GM21367 (cell line): ENCODE measurements around the gene COX6A2.
"Not testable (repeated sequence)": the region's sequence is repeated elsewhere in the genome, so short reads cannot be mapped to it uniquely, and the experiment has no call there.

Source experiments
- ATAC-seq: cut with Tn5 transposase; IDR thresholded peaks from one replicate; pipeline ENCODE4 v1.9.1; 2021; ENCODE audit not compliant: unreplicated experiment

Gene COX6A2

DNA sequence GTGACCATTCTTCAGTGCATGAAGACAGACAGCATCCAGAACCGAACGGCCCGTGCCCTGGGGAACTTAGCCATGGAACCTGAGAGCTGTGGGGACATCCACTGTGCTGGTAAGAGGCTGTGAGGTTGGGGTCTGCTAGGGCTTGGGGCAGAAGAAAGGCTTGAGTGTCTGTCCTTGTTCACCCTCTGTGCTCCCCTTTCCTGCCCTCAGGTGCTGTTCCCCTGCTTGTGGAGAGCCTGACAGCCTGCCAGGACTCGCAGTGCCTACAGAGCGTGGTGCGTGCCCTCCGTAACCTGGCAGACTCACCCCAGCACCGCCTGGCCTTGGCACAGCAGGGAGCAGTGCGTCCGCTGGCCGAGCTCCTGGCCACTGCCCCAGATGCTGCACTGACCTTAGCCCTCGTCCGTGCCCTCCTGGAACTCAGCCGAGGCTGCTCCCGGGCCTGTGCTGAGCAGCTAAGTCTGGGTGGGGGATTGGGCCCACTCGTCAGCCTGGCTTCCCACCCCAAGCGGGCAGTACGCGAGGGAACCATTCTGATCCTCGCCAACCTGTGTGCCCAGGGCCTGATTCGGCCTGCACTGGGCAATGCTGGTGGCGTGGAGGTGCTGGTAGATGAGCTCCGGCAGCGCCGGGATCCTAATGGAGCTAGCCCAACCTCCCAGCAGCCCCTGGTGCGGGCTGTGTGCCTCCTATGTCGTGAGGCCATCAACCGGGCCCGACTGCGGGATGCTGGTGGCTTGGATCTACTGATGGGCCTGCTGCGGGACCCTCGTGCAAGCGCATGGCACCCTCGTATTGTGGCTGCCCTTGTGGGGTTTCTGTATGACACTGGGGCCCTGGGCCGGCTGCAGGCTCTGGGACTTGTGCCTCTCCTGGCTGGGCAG lies 34.0 kb upstream of the COX6A2 start:
- no peak for ATAC-seq

DNA sequence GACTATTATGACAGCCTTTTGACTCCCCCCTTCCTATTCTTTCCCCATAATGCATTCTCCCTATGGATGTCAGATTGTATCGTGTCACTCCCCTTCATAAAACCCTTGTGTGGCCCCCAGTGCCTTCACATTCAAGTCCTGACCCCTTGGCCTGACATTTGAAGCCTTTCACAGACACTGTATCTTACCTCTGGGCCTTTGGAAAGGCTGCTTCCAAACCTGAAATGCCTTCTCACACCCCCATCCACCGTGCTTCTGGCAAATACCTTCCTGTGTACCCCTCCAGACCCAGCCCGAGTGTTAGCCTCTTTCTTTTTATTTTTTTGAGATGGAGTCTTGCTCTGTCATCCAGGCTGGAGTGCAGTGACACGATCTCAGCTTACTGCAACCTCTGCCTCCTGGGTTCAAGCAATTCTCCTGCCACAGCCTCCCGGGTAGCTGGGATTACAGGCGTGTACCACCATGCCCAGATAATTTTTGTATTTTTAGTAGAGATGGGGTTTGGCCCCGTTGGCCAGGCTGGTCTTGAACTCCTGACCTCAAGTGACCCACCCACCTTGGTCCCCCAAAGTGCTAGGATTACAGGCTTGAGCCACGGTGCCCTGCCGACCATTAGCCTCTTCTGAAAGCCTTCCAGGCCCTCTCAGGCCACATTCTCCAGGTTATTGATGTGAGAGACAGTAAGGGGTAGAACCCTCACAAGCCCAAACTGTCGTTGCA lies 33.2 kb upstream of the COX6A2 start:
- no peak for ATAC-seq

DNA sequence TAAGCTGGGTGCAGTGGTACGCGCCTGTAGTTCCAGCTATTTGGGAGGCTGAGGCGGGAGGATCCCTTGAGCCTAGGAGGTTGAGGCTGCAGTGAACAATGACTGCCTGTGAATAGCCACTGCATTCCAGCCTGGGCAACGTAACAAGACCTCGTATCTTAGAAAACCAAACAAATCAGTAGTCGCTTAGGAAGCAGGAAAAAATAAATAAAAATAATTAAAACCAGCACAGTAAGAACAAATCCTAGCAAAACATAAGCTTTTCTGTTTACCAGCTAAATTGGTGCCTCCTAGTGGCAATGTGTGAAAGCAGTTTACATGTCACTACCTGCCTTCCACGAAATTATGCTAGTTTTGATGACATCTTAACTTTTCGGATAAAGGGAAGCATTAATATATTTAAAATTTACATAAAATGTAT lies 32.4 kb upstream of the COX6A2 start:
- ATAC-seq: no peak

DNA sequence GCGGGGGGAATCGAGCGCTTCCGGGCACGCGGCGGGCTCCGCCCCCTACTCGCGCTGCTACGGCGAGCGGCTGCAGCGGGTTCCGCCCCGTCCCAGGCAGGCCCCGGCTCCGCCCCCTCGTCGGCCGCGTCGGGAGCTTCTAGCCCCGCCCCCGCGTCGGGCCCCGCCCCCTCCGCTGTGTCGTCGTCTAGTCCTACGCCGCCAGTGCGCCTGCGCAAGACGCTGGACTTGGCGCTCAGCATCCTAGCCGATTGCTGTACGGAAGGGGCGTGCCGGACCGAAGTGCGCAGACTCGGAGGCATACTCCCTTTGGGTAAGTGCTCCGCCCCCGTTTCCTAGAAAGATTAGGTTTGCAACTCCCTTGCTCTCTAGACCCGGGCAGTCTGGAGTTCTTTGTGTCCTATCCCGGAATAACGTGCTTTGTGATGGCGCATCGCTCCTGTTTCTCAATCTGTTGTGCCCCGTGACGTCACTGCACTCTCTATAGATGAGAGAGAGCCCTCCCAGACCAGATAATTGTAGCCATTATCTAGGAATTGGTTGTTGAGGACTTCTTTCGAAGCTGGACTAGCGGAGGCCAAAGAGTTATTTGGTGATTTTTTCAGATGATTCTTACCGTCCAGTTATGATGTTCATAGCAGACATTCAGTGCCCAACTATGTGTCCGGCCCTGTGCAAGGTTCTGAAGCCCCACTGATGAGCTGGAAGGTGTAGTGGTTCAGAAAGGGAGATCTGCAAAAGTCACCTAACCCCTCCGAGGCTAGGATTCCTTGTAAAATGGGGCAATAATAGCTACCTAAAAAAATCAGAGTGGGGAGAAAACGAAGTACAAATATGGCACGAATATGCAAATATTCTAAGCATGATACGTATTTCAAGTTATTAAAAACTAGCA lies 31.8 kb upstream of the COX6A2 start:
- ATAC-seq: peak; percentile 63

DNA sequence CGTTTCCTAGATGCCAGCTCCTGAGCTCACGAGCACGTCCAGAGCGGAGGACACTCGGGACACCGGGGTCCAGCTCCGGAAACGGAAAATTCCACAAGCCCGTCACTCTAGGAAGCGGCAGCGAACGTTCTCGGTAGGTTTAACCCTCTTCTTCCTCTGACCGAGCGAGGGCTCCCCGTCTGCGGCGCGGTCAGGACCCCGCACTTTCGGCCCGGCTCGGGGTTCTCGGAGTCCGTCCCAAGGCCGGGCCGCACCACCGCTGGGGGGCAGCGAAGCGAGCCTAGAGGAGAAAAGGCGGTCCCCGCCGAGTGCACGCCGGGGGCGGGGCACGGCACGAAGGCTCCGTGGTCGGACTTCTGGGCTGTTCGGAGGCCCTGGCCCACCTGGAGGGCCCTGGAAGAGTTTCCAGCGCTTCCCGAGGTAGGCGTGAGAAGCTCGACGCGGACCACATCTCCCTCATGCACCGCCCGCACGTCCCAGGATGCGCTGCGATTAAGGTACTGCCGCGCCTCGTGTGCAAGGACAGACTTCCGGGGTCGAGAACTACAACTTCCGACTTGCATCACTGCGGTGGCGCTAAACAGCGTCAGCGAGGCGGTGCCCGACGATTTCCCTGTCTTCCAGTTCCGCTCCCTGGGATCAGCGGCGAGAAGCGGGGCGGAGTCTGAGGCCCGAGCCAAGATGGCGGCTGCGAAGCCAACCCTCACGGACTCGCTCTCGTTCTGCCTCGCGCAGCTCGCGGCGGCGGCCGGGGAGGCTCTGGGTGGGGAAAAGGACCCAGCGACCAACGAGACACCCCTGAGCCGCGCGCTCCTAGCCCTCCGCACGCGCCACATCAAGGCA lies 30.9 kb upstream of the COX6A2 start, which contains the start of gene ARMC5:
Gene ARMC5 (plus strand): TSS at position 658 of the 843 bp plus-strand sequence. CDS start 24 bp downstream, at position 682.
- ATAC-seq: peak; percentile 57

DNA sequence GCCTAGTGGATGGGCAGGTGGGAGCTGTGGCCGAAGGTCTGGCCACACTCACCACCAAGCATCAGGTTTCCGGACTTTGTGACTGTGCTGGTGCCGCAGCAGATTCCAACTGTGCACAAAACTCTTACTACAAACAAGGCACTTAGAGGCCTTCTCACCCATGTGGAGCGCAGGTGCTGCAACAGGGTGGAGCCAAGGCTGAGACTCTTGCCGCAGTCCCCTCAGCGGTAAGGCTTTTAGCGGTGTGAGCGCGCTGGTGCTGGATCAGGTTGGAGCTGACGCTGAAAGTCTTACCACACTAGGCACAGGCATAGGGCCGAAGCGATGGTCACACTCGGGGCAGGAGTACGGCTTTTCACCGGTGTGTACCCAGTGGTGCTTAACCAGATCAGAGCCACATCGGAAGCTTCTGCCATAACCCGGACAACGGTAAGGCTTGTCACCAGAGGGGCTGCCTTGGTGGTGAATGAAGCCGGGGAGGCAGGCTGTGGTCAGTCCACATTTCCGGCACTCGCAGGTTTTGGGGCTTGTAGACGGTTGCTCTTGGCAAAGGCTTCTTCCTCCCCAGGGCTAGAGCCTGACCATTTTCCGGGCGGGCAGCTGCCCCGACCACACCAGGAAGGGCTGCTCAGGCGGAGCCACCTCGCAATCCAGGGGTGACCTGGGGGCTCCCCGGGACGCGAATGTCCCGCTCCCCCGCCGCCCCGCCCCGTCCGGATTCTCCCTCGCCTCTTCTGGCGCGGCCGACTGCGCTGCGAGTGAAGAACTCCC lies 30.1 kb upstream of the COX6A2 start:
- ATAC-seq: peak; percentile 8

DNA sequence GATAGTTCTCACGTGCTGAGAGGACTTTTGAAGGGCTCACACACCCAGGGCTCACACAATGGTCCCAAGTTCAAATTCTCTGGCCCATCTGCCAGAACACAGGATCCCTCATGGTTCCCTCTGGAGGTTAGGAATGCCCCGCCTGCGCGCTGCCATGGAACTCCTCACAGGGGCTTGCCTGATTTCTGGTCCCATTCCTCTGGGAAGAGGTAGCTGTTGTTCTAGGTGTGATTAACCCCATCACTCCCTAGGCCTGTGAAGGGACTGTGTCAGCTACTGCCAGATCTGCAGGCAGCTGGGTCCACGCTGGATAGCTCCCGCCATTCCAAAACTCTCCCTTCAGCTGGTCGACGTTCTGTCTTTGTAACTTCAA lies 28.8 kb upstream of the COX6A2 start:
- no peak for ATAC-seq

DNA sequence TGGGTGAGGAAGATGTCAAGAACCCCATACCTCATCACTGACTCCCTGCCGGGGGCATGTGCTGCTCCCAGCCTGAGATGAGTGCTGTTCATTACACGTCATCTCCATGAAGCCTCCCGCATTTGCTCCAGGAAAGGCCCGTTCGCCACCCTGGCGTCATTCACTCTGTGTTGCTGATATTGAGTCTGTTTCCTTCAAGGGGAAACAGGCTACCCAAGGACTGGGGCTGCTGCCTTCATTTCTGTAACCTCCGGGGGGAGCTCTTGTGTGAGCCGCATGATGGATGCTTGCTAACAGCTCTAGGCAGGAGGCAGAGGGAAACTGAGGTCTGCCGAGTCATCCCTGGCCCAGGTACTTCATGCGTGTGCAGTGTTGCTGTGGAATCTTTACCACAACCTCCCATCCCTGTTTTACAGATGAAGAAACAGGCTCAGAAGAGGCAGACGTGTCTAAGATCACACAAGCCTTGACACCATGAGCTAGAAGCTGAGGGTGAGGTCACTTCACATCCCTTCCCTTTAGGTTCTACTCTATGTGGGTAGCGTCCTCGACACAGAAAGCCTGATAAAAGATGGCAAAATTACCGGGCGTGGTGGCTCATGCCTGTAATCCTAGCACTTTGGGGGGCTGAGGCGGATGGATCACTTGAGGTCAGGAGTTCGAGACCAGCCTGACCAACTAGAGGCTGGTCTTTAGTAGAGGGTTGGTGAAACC lies 27.6 kb upstream of the COX6A2 start:
- ATAC-seq: no peak

DNA sequence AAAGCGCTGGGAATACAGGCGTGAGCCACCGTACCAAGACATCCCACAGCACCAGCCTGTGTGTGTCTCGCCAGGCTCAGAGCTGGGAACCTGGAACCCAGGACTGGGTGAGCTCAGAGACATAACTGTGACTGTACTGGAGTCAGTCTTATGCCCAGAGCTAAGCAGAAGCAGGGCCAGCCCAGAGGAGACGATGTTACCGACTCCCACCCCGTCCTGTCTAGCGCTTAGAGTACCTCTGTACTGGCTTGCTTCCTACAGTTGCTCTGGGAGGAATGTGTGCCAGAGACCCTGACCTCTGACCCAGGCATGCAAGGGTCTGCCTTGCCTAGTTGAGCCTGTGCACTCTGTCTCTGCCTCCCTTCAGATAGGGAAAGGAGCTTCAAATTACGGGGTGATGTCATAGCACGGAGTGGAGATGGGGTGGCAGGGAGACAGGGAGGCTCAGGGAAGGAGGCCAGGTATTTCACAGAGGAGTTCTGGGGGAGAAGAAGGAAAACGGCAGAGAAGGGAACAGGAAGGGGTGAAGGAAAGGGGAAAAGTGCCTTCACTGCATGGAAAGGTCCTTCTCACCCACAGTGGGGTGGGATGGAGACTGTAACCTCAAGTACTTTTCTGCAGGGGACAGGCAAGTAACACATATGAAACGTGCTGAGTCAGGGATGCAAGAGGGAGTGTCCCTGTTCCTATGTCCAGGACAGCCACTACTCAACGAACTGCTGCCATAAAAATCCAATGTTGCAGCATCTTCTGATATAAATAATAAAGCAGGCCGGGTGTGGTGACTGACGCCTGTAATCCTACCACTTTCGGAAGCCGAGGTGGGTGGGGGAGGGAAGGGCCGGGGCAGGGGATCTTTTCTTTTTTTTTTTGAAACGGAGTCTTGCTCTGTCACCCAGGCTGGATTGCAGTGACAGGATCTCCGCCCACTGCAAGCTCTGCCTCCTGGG lies 25.4 kb upstream of the COX6A2 start:
- ATAC-seq: no peak

DNA sequence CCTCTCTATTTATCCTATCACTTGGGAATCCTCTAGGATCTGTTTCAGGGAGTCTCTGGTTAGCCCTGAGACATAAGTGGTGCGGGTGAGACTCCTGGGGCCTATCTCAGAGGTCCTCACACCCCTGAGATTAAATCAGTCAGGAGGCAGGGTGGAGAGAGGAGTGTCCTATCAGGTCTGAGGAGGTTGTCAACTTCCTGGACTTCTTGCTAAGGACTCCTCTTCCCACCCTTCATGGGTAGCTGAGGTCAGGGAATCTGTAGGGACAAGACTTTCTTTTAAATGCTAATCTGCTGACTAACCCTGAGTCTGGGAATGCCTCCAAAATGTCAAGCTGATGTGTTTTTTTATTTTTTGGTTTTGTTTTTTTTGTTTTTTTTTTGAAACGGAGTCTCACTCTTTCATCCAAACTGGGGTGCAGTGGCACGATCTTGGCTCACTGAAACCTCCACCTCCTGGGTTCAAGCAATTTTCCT lies 24.5 kb upstream of the COX6A2 start:
- no peak for ATAC-seq

DNA sequence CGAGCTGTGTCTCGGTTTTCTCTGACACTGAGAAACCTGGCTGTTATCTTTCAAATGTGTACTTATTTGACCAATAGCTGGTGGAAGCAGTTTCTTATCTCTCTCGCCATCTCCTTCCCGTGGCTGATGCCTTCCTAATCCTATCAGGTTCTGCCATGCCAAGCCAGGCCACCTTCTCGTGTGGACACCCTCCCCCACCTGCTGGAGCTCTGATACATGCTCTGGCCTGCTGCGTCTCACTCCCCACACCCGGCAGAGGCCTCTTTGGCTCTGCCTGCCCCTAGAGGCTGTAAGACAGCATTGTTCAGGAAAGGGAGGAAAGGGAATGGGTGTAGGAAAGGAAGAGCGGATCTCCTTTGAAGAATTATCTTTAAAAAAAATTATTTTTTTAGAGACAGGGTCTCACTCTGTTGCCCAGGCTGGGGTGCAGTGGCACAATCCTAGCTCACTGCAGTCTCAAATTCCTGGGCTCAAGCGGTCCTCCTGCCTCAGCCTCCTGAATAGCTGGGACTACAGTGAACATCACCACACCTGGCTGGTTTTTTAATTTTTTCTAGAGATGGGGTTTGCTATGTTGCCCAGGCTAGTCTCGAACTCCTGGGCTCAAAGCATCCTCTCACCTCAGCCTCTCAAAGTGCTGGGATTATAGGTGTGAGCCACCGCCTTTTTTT lies 23.7 kb upstream of the COX6A2 start:
- ATAC-seq: no peak

DNA sequence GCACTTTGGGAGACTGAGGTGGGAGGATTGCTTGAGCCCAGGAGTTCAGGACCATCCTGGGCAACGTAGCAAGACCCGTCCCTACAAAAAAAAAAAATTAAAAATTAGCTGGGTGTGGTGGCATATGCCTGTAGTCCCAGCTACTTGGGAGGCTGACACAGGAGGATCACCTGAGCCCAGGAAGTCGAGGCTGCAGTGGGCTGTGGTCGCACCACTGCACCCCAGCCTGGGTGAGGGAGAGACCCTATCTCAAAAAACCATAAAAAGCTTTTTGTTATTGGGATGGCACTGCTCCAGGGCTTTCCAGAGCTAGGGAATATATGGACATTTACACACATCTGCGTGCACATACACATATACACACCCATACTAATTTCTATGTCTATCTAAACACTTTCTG lies 23.0 kb upstream of the COX6A2 start:
- no peak for ATAC-seq

DNA sequence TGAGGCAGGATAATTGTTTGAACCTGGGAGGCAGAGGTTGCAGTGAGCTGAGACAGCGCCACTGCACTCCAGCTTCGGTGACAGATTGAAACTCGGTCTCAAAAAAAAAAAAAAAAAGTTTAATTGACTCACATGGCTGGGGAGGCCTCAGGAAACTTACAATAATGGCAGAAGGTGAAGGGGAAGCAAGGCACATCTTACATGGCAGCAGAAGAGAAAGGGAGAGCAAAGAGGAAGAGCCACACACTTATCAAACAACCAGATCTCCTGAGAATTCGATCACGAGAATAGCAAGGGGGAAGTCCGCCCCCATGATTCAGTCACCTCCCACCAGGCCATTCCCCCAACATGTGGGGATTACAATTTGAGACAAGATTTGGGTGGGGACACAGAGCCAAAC lies 17.8 kb upstream of the COX6A2 start:
- ATAC-seq: not testable (repeated sequence)

DNA sequence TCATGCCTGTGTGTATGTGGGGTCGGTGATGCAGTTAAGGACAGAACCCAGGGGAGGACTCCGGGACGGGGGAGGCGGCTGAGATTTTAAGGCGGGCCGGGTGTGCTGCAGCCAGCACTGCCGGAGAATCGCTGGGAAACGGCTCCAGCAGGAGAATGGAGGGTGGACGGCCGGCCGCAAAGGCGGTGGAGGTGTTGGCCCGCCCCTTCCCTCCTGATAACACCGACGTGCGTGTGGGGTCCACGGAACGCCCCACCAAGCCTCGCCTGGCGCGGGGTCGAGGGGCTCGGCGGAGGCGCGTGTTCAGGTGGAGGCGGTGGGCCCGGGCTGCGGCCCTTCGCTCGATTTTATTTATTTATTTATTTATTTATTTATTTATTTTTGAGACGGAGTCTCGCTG lies 13.8 kb upstream of the COX6A2 start:
- ATAC-seq: no peak

DNA sequence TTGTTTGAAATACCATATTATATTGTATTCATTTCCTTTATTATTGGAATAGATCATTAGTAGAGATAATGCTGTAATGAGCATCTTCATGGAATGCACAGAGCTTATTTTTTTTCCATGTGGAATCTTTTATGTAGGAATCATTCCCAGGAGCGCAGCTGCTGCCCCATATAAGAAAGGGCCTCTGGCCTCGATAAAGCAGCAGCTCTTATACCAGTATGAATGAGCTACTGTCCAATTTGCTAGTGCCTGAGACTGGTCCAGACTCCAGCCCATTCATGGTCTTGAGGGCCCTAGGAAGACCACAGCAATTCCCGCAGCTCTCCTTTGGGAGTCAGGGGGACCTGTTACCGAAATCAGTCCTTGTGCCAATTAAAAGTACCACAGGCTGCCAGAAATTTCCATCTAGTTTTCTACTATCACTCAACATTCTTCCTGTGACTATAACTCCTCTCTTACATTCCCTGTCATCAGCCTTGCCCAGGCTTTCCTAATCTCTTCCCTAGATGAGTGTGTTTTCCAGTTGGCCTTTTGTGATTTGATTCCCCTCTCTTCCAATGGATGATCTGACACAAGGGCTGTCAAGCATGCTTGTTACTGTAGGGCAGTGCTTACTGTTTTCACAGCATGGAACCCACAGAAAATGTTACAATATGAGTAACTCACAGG lies 12.5 kb upstream of the COX6A2 start:
- no peak for ATAC-seq

DNA sequence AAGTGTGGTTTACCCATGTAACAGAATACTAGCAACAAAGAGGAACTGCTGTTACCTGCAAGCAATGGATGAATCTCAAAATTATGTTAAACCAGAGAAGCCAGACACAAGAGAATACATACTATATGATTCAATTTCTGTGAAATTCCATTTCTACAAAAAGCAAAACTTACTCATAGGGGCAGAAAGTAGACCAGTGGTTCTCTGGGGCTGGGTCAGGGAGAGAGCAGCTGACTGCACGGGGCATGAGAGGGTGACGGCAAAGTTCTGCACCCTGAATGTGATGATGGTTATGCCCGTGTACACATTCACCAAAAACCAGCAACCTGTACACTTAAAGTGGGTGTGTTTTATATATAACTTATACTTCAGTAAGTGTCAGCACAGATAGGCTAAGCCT lies 11.4 kb upstream of the COX6A2 start:
- no peak for ATAC-seq

DNA sequence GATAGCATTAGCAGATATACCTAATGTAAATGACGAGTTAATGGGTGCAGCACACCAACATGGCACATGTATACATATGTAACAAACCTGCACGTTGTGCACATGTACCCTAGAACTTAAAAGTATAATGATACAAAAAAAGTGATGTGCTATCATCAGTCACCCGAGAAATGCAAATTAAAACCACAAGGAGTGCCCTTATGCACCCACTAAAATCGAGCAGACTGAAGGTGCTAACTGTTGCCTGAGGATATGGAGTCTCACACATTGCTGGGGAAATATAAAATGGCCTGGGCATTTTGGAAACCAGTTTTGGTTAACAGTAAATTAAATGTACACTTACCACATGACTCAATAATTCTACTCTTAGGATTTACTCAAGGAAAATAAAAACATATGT lies 10.9 kb upstream of the COX6A2 start:
- not testable (repeated sequence) for ATAC-seq
